K562 (cell line): ENCODE data around the gene TM9SF3. TPM values are rescaled to one million over a fixed set of nuclear protein-coding genes. Genes with fewer than 3 reads are reported as not detected.

Experiments used
- ATAC-seq: fragments of 200-7000 bp; cut with Tn5 transposase; 3 replicates; pipeline ENCODE4 v1.9.1; 2020; ENCODE audit warnings: moderate library complexity
- BruUV-seq: library from RNA; stranded (reverse); fragments of 400-500 nt; replicated peaks from 2 replicates; lab custom pipeline; 2021; lab: Mats Ljungman, UMichigan
- CTCF ChIA-PET: fragments of 300-600 bp; formaldehyde crosslinking; extraction: SDS; loops from one replicate; lab custom pipeline; 2021; ENCODE audit warnings: low intra/inter-chr PET ratio; lab: Yijun Ruan, JAX
- POLR2A ChIA-PET: fragments of 300-600, 350-650 bp; sonication (Branson Sonifier 250); formaldehyde crosslinking; extraction: SDS; loops from one replicate; lab custom pipeline; 2021; ENCODE audit warnings: antibody characterized with exemption, inconsistent platforms; lab: Yijun Ruan, JAX
- DNase-seq, 4 experiments: peaks; one replicate each; pipeline versions ENCODE4 v3.0.0 to v3.0.0-alpha.2; 2011 to 2018; ENCODE audit warnings: low spot score in 3 of 4, mixed read lengths in 3 of 4; ENCODE audit errors: extremely low read depth in 1 of 4
- FAIRE-seq: peaks from 2 replicates; lab custom pipeline; 2011; peaks lifted over from hg19 to GRCh38; lab: Jason Lieb, UNC
- H2AFZ ChIP-seq: 2 replicates; pipeline ENCODE4 v1.6.0; 2011; ENCODE audit warnings: low read depth, low read length, control low read depth, inconsistent platforms
- H3K27ac ChIP-seq: fragments of 200-600 bp; 3 replicates; pipeline ENCODE4 v1.8.0; 2011; ENCODE audit warnings: low read depth, mild to moderate bottlenecking, control low read depth, inconsistent platforms, low read length, moderate library complexity, mixed read lengths; ENCODE audit errors: extremely low read depth
- H3K27me3 ChIP-seq, 2 experiments: fragments of 300-600 bp in 1 of 2; 2 replicates in 1 of 2; 3 replicates in 1 of 2; pipeline versions ENCODE4 v1.6.0 to v1.8.0; 2011; ENCODE audit warnings: inconsistent platforms in 2 of 2, low read length in 2 of 2, mild to moderate bottlenecking in 1 of 2, mixed read lengths in 1 of 2, moderate library complexity in 1 of 2; ENCODE audit not compliant: control insufficient read depth in 2 of 2, insufficient read depth in 2 of 2
- H3K36me3 ChIP-seq: fragments of 300-600 bp; 3 replicates; pipeline ENCODE4 v1.8.0; 2011; ENCODE audit warnings: mild to moderate bottlenecking, low read length, inconsistent platforms; ENCODE audit not compliant: control insufficient read depth, insufficient read depth
- H3K4me1 ChIP-seq, 2 experiments: fragments of 200-600 bp in 1 of 2; replicated peaks in 1 of 2; 2 replicates in 1 of 2; 3 replicates in 1 of 2; pipeline versions ENCODE4 v1.5.1 to v1.8.0; 2011; ENCODE audit warnings: inconsistent platforms in 2 of 2, low read length in 2 of 2, mild to moderate bottlenecking in 1 of 2, mixed read lengths in 1 of 2, moderate library complexity in 1 of 2; ENCODE audit not compliant: control insufficient read depth in 2 of 2, insufficient read depth in 2 of 2
- H3K4me2 ChIP-seq: 2 replicates; pipeline ENCODE4 v1.6.1; 2011; ENCODE audit warnings: low read length, control low read depth, inconsistent platforms, mixed read lengths; ENCODE audit not compliant: insufficient read depth
- H3K4me3 ChIP-seq: fragments of 200-600 bp; sonication (generic), shearing (Covaris generic); 2 replicates; pipeline ENCODE4 v1.5.1; 2016; ENCODE audit warnings: control low read depth, inconsistent platforms
- H3K79me2 ChIP-seq: fragments of 200-600 bp; 3 replicates; pipeline ENCODE4 v1.8.0; 2011; ENCODE audit warnings: low read length, inconsistent platforms; ENCODE audit not compliant: control insufficient read depth, insufficient read depth
- H3K9ac ChIP-seq, 2 experiments: 2 replicates each; pipeline versions ENCODE4 v1.6.0 to v1.6.1; 2011; ENCODE audit warnings: low read depth in 2 of 2, low read length in 2 of 2, control low read depth in 1 of 2, inconsistent platforms in 1 of 2, mild to moderate bottlenecking in 1 of 2, mixed read lengths in 1 of 2; ENCODE audit not compliant: insufficient read depth in 1 of 2
- H3K9me1 ChIP-seq: one replicate; pipeline ENCODE4 v1.6.0; 2011; ENCODE audit warnings: inconsistent platforms, mild to moderate bottlenecking, low read length, moderate library complexity; ENCODE audit not compliant: control insufficient read depth, insufficient read depth
- H3K9me3 ChIP-seq: replicated peaks from 2 replicates; pipeline ENCODE4 v1.5.1; 2011; ENCODE audit warnings: low read depth, low read length, inconsistent platforms; ENCODE audit not compliant: control insufficient read depth, insufficient read depth
- H4K20me1 ChIP-seq: replicated peaks from 2 replicates; pipeline ENCODE4 v1.6.1; 2011; ENCODE audit warnings: low read length, inconsistent platforms, mixed read lengths; ENCODE audit not compliant: control insufficient read depth, insufficient read depth
- ELK1 ChIP-seq: sonication (generic); formaldehyde crosslinking; IDR thresholded peaks from 2 replicates; pipeline ENCODE4 v1.8.1; 2022; ENCODE audit warnings: missing genetic modification reagents
- FOXP4 ChIP-seq: sonication (generic); formaldehyde crosslinking; IDR thresholded peaks from 2 replicates; pipeline ENCODE4 v1.8.0; 2022; ENCODE audit warnings: mild to moderate bottlenecking, missing genetic modification reagents, borderline replicate concordance
- SPI1 ChIP-seq: IDR thresholded peaks from 2 replicates; pipeline ENCODE4 v1.6.1; 2011; ENCODE audit warnings: low read depth, low read length, control low read depth, borderline replicate concordance
- TAF15 ChIP-seq: fragments of 200-400 bp; formaldehyde crosslinking; IDR thresholded peaks from 2 replicates; pipeline ENCODE4 v1.6.1; 2017; ENCODE audit warnings: mild to moderate bottlenecking, low read depth, low read length, moderate library complexity
- THRAP3 ChIP-seq: fragments of 450-650 bp; IDR thresholded peaks from 2 replicates; pipeline ENCODE4 v1.6.1; 2016; ENCODE audit warnings: mild to moderate bottlenecking, inconsistent platforms, borderline replicate concordance
- ZBTB40 ChIP-seq, 2 experiments: fragments of 450-650 bp in 1 of 2; sonication (generic) in 1 of 2; formaldehyde crosslinking in 1 of 2; IDR thresholded peaks; 2 replicates each; pipeline versions ENCODE4 v1.7.1 to v1.9.0; 2016 to 2022; ENCODE audit warnings: inconsistent platforms in 1 of 2, mild to moderate bottlenecking in 1 of 2, missing genetic modification reagents in 1 of 2
- ZNF408 ChIP-seq: fragments of 250-450 bp; sonication (Bioruptor Pico); IDR thresholded peaks from 2 replicates; pipeline ENCODE4 v1.4.0; 2020; ENCODE audit warnings: low read depth, mild to moderate bottlenecking, moderate library complexity
- ZNF551 ChIP-seq: fragments of 250-450 bp; sonication (Bioruptor Pico); IDR thresholded peaks from 2 replicates; pipeline ENCODE4 v1.5.0; 2021; ENCODE audit warnings: mild to moderate bottlenecking, moderate library complexity
- WGBS: fragments of 100-300 bp; shearing (Covaris generic); methylation state at CpG from one replicate; pipeline ENCODE4 v1.1.6; 2016; ENCODE audit warnings: low coverage, mixed read lengths; ENCODE audit not compliant: insufficient coverage; ENCODE audit errors: missing lambda C conversion rate; 5-methylcytosine and 5-hydroxymethylcytosine counted together
- in situ Hi-C: fragments of 300-500 bp; cut with MboI; formaldehyde crosslinking; loops from 4 replicates; pipeline ENCODE4 v1.15.0; 2018; ENCODE audit warnings: inconsistent platforms, mixed read lengths
- intact Hi-C: fragments of 100-400 bp; cut with micrococcal nuclease; formaldehyde crosslinking; loops from 2 replicates; pipeline ENCODE4 v1.14.2; 2022
- polyA plus RNA-seq, 8 experiments: library from polyadenylated mRNA; depleted of rRNA in 4 of 8; stranded (reverse) in 5 of 8; unstranded in 3 of 8; fragments of >200 nt; fragmentation: Nextera tagmentation in 2 of 8; fragmentation: Illumina TruSeq in 1 of 8; extraction: Ambion mirVana in 2 of 8; extraction: Trizol in 1 of 8; gene quantifications; 2 replicates each; pipeline versions ENCODE4 v1.2.1 to v1.2.3, GENCODE V29; 2011 to 2014; ENCODE audit warnings: inconsistent platforms in 1 of 8, missing spikeins in 1 of 8
- total RNA-seq, 7 experiments: library from RNA; depleted of rRNA in 6 of 7; stranded (reverse); fragments of >200 nt in 6 of 7; fragmentation: Illumina TruSeq in 2 of 7; extraction: Trizol in 2 of 7; gene quantifications; 2 replicates each; pipeline versions ENCODE4 v1.2.1 to v1.2.3, GENCODE V29; 2011 to 2021; ENCODE audit warnings: low replicate concordance in 1 of 7

The TM9SF3 gene
- total and polyA plus RNA-seq, 9 of the 15 experiments (the other 6 are each of a cell fraction or from before 2014, with no cell fraction given), result 16.1 to 63.1 (median 34.9) TPM

- in situ Hi-C loops, result no loop called here
- POLR2A ChIA-PET, result interaction anchor here (0.6 kb wide), 1 partner anchor 8 kb away, joined by 4 read pairs; no protein-coding TSS in a partner anchor
- BruUV-seq, result no TSS peak
- Histone ChIP-seq H3K4me3 (no peak overlapping the region), H3K9me1 (no peaks in the 10 kb centered on the region), H3K27ac (no peak overlapping the region), H3K9ac (no peak overlapping the region), H3K27me3 (no peaks in the 10 kb centered on the region), H3K36me3 (no peaks in the 10 kb centered on the region), H3K4me2 (no peak overlapping the region), H3K4me1 (peaks cover 11 to 16% of the 10 kb centered on the region in 2 experiments; a peak in 4 of 5 replicates), H3K9me3 (no peaks in the 10 kb centered on the region), H2AFZ (peak overlapping the region; percentile 56), H4K20me1 (no peaks in the 10 kb centered on the region), H3K79me2 (no peaks in the 10 kb centered on the region)
- no peak for FAIRE-seq
- WGBS, result 45% methylated on average over 4 of the region's 6 CpGs
- ATAC-seq, result peak; percentile 42
- DNase-seq, result no peak
- intact Hi-C loops, result loop anchor here (10.0 kb wide), 1 partner anchor 96 kb away; the partner anchor contains the start of gene TLL2
- CTCF ChIA-PET, result no interaction called here
- 0 out of 2 replicates have a peak, but pooled peaks have one; percentile 24 for TF ChIP-seq ZBTB40 (IDR thresholded peaks at IDR 0.05)
- no peak for TF ChIP-seq ZBTB40 (CRISPR knock-in tag; IDR thresholded peaks at IDR 0.05)
- TF ChIP-seq THRAP3, result no peak
- TF ChIP-seq TAF15, result no peak
- no peak for TF ChIP-seq ZNF551 (CRISPR knock-in tag)
- TF ChIP-seq ELK1 (CRISPR knock-in tag), result no peak
- no peak for TF ChIP-seq ZNF408 (CRISPR knock-in tag)
- TF ChIP-seq FOXP4 (CRISPR knock-in tag), result no peak
- peak; percentile 26; the same call in 1 of the 2 replicates for TF ChIP-seq SPI1
These were observed 24.0 kb upstream of the TM9SF3 start for GRCh38 chr10:96610817-96611216.
